ENCODE results near the gene CBX5.
"Not testable (repeated sequence)": the region's sequence is repeated elsewhere in the genome, so short reads cannot be mapped to it uniquely, and the experiment has no call there.

Gene CBX5

DNA sequence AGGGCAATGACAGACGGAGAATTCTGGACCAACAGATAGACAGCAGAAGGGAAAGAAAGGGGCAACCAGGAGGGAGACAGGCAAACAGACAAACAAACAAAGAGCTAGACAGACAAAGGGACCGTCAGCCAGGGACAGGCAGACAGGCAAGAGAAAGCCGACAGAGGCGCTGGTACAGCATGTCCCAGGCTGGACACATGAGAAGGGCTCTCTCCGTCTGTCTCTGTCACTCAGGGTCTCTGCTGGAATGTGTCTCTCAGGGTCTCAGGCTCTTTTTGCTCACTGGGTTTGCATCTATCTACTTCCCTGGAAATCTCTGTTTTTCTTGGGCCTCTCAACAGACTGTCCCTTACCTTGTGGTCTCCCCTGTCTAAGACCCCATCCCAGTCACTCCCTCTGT lies 82.9 kb downstream of the CBX5 start:
- DNase-seq: no peak

- DNase-seq: no peak
Measured at GRCh38 chr12:54196396-54196795, 83.5 kb downstream of the CBX5 start.

DNA sequence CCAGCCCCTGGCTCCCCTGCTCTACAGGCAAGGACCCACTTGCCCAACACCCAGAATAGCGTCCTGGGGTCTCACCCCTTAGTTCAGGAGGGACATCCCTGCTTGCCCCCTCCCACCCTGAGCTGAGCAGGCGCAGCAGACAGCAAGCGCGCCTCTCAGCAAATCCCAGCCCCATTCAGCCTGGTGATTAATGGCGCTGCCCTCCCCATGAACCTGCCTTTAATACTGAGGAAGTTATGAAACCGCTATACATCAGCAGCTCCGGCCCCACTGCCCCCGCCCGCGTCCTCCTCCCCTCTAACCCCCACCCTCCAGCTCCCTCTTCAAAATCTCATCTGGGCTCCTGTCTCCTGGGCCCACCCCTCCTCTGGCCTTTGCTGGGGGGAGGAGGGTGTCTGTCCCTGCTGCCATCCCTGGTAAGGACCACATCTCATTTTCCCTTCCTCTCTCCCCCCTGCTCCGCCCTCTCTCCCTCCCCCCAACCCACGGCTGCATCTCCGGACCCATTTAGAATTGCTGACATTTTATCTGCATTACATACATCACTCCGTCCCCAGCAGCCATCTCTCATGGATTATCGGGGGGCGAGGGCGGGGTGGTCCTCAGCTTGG lies 84.1 kb downstream of the CBX5 start:
- no peak for DNase-seq

DNA sequence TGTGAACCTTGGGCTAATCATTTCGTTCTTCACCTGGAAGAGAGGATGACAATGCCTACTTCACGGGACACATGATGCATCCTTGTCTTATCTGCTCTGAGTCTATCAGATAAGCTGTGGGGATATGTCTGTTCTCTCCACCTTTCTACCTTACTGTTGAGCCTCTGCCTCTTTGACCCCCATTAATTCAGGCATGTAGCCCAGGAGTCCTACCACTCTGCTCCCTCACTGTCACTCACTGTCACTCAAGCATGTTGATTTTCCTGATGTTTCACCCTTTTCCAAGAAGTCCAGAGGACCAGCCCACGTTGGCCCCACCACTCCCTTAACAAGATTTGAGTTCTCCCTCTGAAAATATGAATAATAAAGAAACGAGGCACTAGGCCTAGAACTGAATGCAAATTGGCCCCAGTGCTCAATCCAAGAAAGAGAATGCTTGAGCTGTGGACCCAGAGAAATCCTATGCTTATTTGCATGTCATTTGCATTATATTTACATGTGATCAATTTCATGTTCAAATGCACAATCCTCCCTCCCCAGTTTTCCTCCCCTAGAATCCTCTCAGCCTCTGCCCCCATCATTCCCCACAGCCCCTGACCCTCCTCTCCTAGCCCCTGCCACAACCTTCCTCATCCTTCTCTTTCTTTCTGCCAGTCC lies 84.7 kb downstream of the CBX5 start:
- no peak for DNase-seq

DNA sequence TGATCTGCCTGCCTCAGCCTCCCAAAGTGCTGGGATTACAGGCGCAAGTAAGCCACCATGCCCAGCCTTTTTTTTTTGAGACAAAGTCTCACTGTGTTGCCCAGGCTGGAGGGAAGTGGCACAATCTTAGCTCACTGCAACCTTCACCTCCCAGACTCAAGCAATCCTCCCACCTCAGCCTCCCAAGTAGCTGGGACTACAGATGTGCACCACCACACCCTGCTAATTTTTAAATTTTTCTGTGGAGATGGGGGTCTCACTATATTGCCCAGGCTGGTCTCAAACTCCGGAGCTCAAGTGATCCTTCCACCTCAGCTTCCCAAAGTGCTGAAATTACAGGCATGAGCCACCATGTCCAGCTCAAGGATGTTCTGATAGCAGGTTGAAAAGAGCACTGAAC lies 85.3 kb downstream of the CBX5 start:
- DNase-seq: not testable (repeated sequence)

DNA sequence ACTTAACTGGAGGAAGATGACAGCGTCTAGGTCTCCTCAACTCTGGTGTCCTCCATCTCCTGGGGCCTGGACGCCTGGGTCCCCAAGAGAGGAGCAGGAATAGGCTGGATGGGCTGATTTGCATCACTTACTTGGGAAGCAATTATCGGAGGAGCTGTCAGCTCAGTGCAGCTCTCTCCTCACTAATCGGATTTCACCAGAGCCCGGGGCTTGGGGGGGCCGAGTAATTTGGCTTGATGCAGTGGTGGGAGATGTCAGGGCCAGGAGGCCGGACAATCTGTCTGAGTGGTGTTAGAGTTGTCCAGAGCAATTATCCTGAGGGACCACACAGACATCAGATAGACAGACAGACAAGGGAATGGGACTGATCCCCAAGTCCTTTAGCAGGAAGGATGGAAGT lies 86.5 kb downstream of the CBX5 start:
- no peak for DNase-seq

- DNase-seq: peak; percentile 32 to 65 (median 55)
Measured at GRCh38 chr12:54191550-54192022, 88.3 kb downstream of the CBX5 start.

GRCh38 chr12:54191126-54191525 lies 88.8 kb downstream of the CBX5 start:
- no peak for DNase-seq

GRCh38 chr12:54189198-54189539 lies 90.8 kb downstream of the CBX5 start:
- DNase-seq: no peak

- DNase-seq: no peak
Measured at GRCh38 chr12:54187075-54187474, 92.8 kb downstream of the CBX5 start.

DNA sequence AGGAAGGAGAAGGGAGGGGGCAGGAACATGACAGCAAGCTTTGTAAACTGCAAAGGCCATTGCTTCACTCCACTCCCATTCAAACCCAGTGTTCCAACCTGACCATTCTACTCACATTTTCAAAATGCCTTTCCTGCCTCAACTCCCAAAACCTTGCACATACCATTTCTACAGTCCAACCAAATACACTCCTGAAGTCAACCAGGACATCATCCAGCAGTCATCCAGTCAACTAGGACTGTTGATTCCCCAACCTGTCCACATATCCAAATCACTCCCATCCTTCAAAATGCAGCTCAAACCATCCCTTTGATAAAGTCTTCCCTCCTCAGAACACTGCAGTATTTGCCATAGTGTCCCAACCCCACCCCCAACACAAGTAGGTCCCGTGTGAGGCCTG lies 94.0 kb downstream of the CBX5 start:
- DNase-seq: no peak

DNA sequence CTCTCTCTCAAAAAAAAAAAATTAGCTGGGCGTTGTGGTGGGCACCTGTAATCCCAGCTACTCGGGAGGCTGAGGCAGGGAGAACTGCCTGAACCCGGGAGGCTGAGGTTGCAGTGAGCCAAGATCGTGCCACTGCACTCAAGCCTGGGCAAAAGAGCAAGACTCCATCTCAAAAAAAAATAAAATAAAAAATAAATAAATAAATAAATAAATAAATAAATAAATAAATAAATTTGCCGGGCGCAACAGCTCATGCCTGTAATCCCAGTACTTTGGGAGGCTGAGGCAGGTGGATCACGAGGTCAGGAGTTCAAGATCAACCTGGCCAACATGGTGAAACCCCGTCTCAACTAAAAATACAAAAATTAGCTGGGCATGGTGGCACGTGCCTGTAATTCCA lies 94.6 kb downstream of the CBX5 start:
- DNase-seq: not testable (repeated sequence)

DNA sequence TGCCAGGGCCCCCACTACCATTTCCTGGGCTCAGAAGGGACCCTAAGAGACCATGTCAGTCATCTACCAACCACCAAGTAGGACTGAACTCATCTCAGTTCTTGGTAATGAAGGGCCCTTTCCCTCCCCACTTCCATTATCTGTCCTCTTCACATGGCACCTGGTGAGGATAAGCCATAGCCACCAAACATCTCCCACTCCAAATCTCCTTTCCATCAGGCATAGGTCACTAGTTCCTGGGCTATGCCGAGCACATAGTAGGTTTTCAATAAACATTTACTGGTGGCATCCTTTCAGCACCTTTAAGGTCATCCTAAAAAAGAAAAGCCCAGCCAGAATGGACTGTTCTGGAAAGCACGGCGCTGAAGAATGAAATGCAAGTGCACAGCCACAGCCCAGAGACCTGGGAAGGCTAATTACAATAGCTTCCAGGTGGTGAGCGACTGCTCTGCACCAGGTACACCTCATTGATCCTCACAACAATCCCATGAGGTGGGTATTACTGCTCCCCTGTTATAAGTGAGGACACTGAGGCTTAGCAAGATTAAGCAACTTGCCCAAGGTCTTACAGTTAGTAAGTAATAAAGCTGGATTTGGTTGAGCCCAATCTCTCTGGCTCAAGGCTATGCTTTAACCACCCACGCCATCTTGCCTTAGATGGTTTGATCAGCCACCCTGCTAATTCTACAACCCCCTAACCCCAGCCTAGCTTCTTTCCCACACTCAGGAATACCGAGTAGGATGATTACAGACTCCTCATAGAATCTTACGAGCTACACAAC lies 95.7 kb downstream of the CBX5 start:
- DNase-seq: no peak

GRCh38 chr12:54182981-54183380 lies 96.9 kb downstream of the CBX5 start:
- no peak for DNase-seq

DNA sequence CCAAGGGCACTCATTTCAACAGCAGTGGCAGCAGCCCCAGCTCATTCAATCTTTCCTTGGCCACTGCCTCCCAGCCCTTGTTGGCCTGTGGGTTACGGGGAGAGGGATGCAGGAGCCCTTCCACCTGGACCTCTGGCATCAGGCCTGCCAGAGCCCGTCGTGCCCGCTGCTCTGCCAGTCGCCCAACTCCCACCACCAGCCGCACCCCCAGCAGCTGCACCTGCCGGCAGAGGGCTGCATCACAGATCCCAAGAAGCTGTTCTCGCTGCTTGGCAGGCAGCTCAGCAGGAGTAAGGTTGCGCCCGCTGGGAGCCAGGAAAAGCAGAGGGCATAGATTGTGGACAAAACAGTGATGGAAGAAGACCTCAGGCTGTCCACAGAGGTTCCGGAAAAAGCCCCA lies 97.8 kb downstream of the CBX5 start:
- no peak for DNase-seq
